GM10266 (cell line): ENCODE measurements around the gene ZMIZ1.

ENCODE experiments used
- DNase-seq: peaks from one replicate; pipeline ENCODE4 v3.0.0; 2012; ENCODE audit errors: extremely low spot score
- CTCF ChIP-seq: IDR thresholded peaks from 2 replicates; pipeline ENCODE4 v1.5.1; 2012; ENCODE audit warnings: mild to moderate bottlenecking, low read depth; ENCODE audit not compliant: control insufficient read depth, insufficient read depth; ENCODE audit errors: missing control alignments

Gene ZMIZ1

GRCh38 chr10:79287973-79288723 is 219.4 kb downstream of the ZMIZ1 start:
- no peak for DNase-seq
- TF ChIP-seq CTCF: no peak

GRCh38 chr10:79289801-79290200 is 221.0 kb downstream of the ZMIZ1 start:
- no peak for TF ChIP-seq CTCF
- DNase-seq: no peak

- no peak for DNase-seq
- TF ChIP-seq CTCF: no peak
Measured at GRCh38 chr10:79292026-79292766, 223.4 kb downstream of the ZMIZ1 start.

- DNase-seq: peak; percentile 62
- TF ChIP-seq CTCF: peak; percentile 59
Measured at GRCh38 chr10:79292891-79293746, 224.4 kb downstream of the ZMIZ1 start.

GRCh38 chr10:79293841-79294581 is 225.2 kb downstream of the ZMIZ1 start:
- DNase-seq: no peak
- no peak for TF ChIP-seq CTCF

- no peak for TF ChIP-seq CTCF
- no peak for DNase-seq
Measured at GRCh38 chr10:79295563-79295962, 226.8 kb downstream of the ZMIZ1 start.
